NCI-H2029 (cell line): ENCODE measurements around the gene DCLK3.

Experiments
- DNase-seq: peaks from one replicate; lab custom pipeline; 2025; lab: John Stamatoyannopoulos, UW

The DCLK3 gene, protein sequence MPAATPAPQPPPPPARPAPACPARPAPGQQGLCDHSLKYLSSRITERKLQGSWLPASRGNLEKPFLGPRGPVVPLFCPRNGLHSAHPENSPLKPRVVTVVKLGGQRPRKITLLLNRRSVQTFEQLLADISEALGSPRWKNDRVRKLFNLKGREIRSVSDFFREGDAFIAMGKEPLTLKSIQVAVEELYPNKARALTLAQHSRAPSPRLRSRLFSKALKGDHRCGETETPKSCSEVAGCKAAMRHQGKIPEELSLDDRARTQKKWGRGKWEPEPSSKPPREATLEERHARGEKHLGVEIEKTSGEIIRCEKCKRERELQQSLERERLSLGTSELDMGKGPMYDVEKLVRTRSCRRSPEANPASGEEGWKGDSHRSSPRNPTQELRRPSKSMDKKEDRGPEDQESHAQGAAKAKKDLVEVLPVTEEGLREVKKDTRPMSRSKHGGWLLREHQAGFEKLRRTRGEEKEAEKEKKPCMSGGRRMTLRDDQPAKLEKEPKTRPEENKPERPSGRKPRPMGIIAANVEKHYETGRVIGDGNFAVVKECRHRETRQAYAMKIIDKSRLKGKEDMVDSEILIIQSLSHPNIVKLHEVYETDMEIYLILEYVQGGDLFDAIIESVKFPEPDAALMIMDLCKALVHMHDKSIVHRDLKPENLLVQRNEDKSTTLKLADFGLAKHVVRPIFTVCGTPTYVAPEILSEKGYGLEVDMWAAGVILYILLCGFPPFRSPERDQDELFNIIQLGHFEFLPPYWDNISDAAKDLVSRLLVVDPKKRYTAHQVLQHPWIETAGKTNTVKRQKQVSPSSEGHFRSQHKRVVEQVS

DNA sequence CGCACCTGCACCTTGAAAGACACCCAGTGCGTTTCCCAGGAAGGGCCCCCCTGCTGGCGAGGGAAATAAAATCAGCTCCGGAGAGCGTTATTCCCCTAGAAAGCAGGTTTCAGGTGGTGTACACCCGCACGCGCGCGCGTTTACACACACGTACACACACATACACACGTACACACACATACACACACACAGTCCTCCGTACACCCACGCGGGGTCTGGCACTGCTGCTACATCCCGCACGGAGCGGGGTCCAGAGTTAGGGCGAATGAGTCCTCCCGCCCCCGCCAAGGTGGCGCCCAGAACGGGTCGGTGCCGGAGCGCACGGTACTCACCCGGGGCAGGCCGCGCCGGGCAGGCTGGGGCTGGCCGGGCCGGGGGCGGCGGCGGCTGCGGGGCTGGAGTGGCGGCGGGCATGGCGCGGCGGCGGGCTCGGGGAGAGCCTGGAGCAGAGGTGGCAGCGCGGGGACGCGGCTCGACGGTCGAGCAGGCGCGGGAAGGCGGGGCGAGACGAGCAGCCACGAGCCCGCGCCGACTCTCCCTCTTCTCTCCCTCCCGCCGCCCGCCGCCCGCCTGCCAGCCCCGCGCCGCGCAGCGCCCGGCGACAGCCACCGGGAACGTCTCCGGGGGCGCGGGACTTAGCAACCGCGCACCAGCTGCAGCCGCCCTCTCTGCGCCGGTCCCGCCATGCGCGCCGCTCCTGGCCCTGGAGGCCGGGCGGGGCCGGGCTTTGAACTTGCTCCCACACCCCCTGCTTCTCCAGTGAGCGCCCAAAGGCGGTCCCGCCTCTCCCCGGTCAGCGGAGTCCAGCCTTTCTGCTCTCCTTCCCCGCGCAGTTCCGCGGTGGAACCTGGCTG is at the start of gene DCLK3:
DCLK3 (minus strand) TSS at position 704 of the 854 bp plus-strand sequence; CDS start at position 414, 290 bp downstream.
- peak; percentile 9 for DNase-seq

DNA sequence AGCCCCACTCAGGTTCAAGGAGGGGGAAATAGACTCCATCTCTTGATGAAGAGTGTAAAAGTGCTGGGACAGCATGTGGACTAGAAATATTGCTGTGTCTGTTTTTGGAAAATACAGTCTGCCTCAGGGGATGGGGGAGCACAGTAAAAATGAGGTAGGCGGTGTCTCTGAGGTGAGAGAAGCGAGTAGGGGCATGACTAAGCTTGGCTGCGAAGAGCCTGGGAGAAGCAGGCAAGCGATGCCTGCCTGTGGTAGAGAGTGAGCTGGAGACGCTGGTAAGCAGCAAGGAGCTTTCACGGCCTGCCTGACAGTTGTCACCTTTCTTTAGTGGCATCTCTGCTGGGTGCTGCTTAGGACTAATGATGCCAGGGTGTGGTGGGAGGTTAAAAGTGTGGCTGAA is 49.0 kb upstream of the DCLK3 start:
- DNase-seq, result no peak

- no peak for DNase-seq
Measured at GRCh38 chr3:36812240-36812639, 47.9 kb upstream of the DCLK3 start.

DNA sequence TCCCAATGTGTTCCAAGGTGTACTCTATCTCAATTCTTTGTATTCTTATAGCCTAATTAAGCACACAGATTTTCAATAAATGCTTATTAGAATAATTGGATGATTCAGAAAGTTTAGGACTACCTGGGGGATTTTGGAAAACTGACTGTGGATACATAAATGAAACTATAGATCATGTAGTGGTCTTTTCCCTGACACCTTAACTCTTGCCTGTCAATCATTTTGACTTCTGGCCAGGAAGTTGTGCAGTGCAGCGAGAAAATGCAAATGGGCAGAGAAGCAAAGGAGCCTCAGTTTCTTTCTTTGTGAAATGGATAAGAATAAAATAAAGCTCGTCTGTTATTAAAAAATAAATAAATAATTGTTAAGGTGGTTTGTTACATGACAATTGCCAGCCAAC is 47.4 kb upstream of the DCLK3 start:
- no peak for DNase-seq

DNA sequence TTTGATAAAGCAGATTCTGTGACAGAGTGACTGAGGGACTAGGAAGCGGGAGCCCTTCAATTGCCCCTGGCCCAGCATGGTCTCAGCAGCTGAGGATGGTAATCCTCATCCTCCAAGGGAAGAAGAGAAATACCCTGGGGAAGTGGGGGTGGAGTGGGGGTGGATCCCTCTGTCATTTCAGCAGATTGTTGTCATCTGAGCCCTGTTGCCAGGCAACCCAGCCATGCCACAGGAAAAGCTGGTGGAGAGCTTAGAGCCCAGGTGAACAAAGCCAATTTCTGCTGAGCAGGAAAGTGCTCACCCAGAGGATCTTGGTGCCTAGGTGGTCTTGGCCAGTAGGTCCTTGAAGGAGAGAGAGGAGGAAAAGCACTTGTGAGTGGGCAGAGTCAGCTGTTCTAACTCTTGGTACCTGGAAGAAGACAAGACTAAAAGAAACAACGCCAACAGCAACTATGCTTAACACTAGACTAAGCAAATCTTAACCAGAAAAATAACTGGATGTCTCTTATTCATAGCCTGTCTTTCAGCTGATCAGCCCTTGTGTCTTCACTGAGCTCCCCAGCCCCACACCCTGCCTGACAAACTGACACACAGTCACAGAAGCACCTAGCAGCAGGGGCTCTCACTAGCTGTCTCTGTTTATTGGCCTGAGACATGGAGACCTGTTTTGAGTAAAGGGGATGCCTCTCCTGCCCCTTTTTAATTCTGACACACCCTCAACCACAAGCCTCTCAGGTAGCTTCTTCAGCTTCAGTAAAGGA is 40.1 kb upstream of the DCLK3 start:
- peak; percentile 77 for DNase-seq

- no peak for DNase-seq
Measured at GRCh38 chr3:36803091-36803791, 38.9 kb upstream of the DCLK3 start.

- no peak for DNase-seq
Measured at GRCh38 chr3:36800533-36801116, 36.3 kb upstream of the DCLK3 start.

DNA sequence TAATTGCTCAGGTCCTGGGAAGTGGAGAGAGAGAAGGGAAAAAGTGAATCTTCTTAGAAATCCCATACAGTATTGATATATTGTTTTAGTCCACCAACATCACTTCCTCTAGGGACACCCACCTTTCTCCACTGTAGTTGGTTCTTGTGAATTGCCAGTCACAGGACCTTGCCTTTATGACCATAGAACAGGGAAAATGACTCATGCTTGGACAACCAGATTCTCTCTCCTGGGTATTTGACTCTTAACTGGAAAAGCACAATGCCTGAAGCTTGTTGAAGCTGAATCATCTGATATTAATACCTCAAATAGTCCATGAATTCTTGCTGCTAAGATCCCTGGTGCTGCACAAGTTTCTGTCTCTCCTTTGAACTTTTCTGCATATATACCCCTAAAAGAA is 32.5 kb upstream of the DCLK3 start:
- DNase-seq, result no peak

- no peak for DNase-seq
Measured at GRCh38 chr3:36796161-36796560, 31.8 kb upstream of the DCLK3 start.

DNA sequence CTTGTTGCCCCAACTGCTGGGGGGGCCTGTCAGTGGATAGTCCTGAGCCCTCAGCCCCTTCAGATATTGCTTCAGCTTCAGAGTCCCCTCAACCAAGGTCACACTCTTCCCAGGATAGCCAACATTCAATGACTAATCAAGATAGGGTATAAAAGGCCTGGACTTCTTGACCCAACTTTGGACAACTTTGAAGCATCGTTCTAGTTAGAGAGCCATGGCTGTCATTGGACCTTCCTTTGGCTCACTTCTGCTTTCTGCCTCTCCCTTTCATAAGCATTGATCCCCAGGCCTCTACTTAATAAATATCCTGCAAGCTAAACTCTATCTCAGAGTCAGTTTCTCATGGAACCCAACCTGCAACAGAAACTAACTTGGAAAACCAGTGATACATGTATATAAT is 31.3 kb upstream of the DCLK3 start:
- DNase-seq, result no peak

DNA sequence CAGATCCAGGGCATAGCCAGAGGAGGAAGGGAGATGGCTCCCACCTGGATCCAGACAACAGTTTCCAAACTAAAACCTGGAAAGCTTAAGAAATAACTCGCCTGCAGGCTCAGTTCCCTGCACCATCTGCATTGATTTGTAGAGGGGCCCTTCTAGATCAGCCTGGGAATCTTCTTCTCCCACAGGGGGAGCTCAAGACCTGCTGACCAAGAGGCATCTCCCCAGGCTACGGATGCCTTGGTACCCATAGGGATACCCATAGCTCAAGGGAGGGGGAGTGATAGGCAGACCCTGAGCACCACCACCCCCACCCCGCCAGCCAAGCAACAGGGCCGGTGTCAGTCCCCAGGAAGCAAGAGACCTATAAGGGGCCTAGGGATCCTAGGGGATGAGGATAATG is 28.0 kb upstream of the DCLK3 start:
- no peak for DNase-seq

GRCh38 chr3:36790765-36791164 is 26.4 kb upstream of the DCLK3 start:
- no peak for DNase-seq

DNA sequence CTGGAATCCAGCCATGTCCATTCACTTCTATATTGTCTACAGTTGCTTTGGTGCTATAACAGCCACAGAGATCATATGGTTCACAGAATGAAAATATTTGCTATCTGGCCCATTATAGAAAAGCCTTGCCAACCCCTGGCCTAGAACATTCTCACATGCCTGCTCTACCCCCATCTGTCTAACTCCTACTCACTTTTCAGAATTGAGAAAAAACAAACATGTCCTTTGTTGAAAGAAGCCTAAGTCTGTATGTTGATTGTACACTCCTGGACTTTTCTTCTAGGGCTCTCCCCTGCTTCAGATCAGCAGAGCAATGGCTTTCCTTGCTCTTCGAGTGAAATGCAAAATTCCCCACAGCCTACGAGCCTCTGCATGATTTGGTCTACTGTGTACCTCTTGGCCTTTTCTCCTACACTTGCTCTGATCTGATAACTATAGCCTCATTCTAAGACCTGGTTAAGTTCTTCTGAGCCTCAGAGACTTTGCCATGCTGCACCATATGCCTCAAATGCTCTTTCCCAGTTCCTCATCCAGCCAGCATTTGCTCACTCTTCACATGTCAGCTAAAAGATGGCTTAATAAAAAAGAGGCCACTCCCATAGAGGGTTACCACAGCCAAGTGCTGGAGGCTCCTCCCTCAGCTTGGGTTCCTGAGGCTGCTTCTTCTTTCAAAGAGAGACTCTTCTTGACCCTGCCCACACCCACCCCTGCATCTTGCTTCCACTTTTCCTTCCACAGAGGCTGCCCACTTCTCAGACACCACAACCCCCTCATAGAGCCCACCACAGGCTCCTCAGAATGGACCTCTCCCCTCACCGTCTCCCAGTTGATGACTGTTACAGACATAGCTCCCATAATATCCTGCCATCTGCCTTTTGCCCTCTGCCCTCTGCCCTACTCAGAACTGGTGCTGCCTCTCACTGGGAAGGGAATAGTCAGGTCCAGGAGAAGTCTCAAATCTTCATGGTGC is 22.9 kb upstream of the DCLK3 start:
- DNase-seq, result no peak

- no peak for DNase-seq
Measured at GRCh38 chr3:36784138-36784635, 19.8 kb upstream of the DCLK3 start.

DNA sequence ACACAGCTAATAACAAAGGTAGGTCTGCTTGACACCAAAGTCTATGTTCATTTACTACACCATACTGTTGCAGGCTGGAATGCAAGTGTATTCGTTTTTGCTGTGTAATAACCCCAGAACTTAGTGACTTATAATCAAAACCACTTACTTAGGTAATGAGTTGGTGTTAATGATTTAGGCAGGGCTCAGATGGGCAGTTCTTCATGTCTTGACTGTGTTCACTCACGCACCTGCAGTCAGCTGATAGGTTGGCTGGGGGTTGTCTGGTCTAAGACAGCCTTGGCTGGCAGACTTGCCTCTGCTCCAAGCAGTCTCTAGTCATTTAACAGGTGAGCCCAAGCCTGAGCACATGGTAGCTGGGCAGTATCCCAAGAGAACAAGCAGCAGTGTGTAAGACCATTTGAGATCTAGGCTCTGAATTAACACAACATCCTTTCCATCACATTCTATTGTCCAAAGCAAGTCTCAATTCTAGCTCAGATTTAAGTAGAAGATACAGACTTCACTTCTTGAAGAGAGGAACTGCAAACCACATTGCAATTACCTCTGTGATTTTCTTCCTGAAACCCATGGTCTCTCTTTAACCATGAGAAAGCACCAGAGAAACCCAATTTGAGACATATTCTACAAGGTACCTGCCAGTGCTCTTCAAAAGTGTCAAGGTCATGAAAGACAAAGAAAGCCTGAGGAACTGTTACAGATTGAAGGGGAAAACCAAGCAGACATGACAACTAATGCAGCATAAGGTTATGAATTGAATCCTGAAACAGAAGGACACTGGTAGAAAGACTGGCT is 13.3 kb upstream of the DCLK3 start:
- DNase-seq, result no peak

DNA sequence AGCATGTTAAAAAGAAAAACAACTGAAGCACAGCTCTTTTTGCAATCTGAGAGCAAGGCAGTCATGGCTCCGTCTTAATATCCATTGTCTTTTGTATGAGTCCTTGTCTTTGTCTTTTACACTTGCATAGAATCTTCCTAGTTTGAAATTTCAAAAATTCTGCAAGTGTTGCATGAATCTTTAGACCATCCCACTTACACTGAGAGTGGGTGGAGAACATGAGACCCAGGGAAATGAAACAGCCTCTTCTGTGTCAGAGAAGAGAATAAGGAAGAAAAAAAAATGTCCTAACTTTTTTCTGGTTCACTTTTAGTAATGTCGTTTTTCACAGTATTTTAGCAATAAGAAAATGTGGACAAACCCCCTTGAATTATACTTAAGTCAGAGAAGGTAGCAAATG is 12.1 kb upstream of the DCLK3 start:
- DNase-seq, result no peak

DNA sequence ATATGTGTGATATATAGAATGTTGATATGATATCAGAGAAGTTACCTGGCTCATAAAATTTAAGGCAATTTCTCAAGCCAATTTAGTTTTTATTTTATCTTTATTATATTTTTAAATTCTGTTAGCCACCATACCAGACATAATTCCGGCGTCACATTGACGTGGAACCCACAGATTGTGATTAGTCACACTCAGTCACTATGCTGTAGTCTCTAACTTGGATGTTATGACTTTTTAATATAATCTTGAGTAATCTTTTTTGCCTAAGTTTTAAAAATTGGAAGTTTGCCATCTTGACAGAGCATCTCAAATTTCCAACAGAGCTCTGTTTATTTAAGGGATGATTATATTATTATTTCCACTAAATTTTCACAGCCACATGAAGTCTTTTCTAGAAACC is 9.7 kb upstream of the DCLK3 start:
- no peak for DNase-seq

- no peak for DNase-seq
Measured at GRCh38 chr3:36771931-36772330, 7.6 kb upstream of the DCLK3 start.
